Measurements from ENCODE around the gene NUP188. TPM values are rescaled to one million over a fixed set of nuclear protein-coding genes. Genes with fewer than 3 reads are reported as not detected.

NUP188 gene
- total and polyA plus RNA-seq, 4 donors = 6.9 to 34.7 (median 19.2) TPM

DNA sequence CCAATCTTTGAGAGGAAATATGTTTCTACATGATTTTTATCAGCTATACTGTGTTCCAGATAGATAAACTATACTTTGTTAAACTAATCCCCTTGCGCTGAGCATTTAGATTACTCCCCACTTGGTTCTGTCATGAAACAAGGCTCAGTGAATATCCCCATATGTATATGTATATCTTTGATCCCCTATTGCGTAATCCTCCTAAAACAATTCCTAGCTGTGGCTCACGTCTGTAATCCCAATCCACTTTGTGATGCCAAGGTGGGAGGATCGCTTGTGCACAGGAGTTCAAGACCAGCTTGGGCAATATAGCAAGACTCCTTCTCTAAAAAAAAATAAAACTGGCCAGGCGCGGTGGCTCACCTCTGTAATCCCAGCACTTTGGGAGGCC lies 24.0 kb upstream of the NUP188 start:
- no peak overlapping the region for H3K27ac ChIP-seq (ENCODE audit: low read depth in 1 of 2, low read length in 2 of 2)
- H3K4me3 ChIP-seq (ENCODE audit: low read depth in 1 of 3, low read length in 3 of 3) = no peak overlapping the region
- DNase-seq (ENCODE audit: low spot score) = no peak
- H3K9me3 ChIP-seq (ENCODE audit: control insufficient read depth in 4 of 4, low read length in 3 of 4) = no peaks in the 10 kb centered on the region
- H3K27me3 ChIP-seq (ENCODE audit: control insufficient read depth in 4 of 4, insufficient read depth in 4 of 4, low read length in 3 of 4) = no peaks in the 10 kb centered on the region
- H3K9ac ChIP-seq (ENCODE audit: low read depth in 1 of 2, low read length in 2 of 2) = no peak overlapping the region
- peaks cover 0 to 2% (median 0%) of the 10 kb centered on the region in 4 donors for H3K36me3 ChIP-seq (ENCODE audit: control insufficient read depth in 4 of 4, insufficient read depth in 3 of 4, low read depth in 1 of 4, low read length in 3 of 4)
- H3K4me1 ChIP-seq (ENCODE audit: control insufficient read depth in 4 of 4, insufficient read depth in 4 of 4, low read length in 3 of 4) = peaks cover 6 to 49% (median 34%) of the 10 kb centered on the region in 4 donors
- TF ChIP-seq, protein P1, sequence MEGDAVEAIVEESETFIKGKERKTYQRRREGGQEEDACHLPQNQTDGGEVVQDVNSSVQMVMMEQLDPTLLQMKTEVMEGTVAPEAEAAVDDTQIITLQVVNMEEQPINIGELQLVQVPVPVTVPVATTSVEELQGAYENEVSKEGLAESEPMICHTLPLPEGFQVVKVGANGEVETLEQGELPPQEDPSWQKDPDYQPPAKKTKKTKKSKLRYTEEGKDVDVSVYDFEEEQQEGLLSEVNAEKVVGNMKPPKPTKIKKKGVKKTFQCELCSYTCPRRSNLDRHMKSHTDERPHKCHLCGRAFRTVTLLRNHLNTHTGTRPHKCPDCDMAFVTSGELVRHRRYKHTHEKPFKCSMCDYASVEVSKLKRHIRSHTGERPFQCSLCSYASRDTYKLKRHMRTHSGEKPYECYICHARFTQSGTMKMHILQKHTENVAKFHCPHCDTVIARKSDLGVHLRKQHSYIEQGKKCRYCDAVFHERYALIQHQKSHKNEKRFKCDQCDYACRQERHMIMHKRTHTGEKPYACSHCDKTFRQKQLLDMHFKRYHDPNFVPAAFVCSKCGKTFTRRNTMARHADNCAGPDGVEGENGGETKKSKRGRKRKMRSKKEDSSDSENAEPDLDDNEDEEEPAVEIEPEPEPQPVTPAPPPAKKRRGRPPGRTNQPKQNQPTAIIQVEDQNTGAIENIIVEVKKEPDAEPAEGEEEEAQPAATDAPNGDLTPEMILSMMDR (IDR thresholded peaks at IDR 0.05; ENCODE audit: low read depth, low read length, missing input control) = no peak
- TF ChIP-seq YY1 (IDR thresholded peaks at IDR 0.05) (no peak), FOXA1 (IDR thresholded peaks at IDR 0.05) (no peak), NR2F2 (IDR thresholded peaks at IDR 0.05) (no peak), RXRA (IDR thresholded peaks at IDR 0.05) (no peak), SP1 (IDR thresholded peaks at IDR 0.05) (no peak), HNF4A (conservative IDR thresholded peaks at IDR 0.05) (no peak), HNF4G (IDR thresholded peaks at IDR 0.05) (no peak), FOXA2 (IDR thresholded peaks at IDR 0.05) (no peak), JUND (IDR thresholded peaks at IDR 0.05) (no peak), RAD21 (IDR thresholded peaks at IDR 0.05) (no peak), EGR1 (IDR thresholded peaks at IDR 0.05; ENCODE audit: low read depth in 2 of 2) (no peak), TAF1 (conservative IDR thresholded peaks at IDR 0.05) (no peak), GABPA (IDR thresholded peaks at IDR 0.05 in 1 of 2, conservative IDR thresholded peaks at IDR 0.05 in 1 of 2) (no peak)
- TF ChIP-seq, protein P2, sequence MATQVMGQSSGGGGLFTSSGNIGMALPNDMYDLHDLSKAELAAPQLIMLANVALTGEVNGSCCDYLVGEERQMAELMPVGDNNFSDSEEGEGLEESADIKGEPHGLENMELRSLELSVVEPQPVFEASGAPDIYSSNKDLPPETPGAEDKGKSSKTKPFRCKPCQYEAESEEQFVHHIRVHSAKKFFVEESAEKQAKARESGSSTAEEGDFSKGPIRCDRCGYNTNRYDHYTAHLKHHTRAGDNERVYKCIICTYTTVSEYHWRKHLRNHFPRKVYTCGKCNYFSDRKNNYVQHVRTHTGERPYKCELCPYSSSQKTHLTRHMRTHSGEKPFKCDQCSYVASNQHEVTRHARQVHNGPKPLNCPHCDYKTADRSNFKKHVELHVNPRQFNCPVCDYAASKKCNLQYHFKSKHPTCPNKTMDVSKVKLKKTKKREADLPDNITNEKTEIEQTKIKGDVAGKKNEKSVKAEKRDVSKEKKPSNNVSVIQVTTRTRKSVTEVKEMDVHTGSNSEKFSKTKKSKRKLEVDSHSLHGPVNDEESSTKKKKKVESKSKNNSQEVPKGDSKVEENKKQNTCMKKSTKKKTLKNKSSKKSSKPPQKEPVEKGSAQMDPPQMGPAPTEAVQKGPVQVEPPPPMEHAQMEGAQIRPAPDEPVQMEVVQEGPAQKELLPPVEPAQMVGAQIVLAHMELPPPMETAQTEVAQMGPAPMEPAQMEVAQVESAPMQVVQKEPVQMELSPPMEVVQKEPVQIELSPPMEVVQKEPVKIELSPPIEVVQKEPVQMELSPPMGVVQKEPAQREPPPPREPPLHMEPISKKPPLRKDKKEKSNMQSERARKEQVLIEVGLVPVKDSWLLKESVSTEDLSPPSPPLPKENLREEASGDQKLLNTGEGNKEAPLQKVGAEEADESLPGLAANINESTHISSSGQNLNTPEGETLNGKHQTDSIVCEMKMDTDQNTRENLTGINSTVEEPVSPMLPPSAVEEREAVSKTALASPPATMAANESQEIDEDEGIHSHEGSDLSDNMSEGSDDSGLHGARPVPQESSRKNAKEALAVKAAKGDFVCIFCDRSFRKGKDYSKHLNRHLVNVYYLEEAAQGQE (IDR thresholded peaks at IDR 0.05) = no peak
- TF ChIP-seq, protein P3, sequence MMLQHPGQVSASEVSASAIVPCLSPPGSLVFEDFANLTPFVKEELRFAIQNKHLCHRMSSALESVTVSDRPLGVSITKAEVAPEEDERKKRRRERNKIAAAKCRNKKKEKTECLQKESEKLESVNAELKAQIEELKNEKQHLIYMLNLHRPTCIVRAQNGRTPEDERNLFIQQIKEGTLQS (IDR thresholded peaks at IDR 0.05) = no peak
- TF ChIP-seq, protein P4, sequence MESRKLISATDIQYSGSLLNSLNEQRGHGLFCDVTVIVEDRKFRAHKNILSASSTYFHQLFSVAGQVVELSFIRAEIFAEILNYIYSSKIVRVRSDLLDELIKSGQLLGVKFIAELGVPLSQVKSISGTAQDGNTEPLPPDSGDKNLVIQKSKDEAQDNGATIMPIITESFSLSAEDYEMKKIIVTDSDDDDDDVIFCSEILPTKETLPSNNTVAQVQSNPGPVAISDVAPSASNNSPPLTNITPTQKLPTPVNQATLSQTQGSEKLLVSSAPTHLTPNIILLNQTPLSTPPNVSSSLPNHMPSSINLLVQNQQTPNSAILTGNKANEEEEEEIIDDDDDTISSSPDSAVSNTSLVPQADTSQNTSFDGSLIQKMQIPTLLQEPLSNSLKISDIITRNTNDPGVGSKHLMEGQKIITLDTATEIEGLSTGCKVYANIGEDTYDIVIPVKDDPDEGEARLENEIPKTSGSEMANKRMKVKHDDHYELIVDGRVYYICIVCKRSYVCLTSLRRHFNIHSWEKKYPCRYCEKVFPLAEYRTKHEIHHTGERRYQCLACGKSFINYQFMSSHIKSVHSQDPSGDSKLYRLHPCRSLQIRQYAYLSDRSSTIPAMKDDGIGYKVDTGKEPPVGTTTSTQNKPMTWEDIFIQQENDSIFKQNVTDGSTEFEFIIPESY (IDR thresholded peaks at IDR 0.05) = no peak
- TF ChIP-seq, protein P5, sequence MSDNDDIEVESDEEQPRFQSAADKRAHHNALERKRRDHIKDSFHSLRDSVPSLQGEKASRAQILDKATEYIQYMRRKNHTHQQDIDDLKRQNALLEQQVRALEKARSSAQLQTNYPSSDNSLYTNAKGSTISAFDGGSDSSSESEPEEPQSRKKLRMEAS (IDR thresholded peaks at IDR 0.05) = no peak
- WGBS = 89% methylated on average over 6 of the region's 6 CpGs

All from liver (tissue), 9 donors.